ENCODE results near the gene TMEM169.

DNA sequence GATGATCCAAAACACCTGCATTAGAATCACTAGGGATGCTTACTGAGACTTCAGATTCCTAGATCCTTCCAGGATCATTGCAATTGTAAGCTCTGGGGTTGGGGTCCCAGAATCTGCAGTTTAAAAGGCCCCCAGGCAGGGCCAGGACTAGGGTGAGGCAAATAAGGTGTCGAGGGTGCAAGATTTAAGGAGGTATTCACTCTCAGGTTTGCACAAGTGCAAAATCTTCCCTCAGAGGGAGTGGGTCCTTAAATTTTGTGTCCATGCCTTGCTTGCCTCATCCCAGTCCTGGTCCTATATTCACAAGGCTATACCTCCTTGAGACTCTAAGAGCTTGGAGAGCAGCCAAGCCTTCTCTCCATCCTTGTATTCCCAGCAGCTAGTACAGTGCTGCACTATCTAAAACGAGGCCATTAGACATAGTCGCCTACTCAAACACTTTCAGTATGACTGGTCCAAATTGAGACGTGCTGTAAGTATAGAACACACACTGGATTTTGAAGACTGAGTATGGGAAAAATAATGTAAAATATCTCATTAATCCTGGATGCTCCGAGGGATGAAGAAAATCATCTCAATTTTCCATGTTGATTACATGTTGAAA, 36.7 kb upstream of the TMEM169 start:
- TF ChIP-seq, protein P1, sequence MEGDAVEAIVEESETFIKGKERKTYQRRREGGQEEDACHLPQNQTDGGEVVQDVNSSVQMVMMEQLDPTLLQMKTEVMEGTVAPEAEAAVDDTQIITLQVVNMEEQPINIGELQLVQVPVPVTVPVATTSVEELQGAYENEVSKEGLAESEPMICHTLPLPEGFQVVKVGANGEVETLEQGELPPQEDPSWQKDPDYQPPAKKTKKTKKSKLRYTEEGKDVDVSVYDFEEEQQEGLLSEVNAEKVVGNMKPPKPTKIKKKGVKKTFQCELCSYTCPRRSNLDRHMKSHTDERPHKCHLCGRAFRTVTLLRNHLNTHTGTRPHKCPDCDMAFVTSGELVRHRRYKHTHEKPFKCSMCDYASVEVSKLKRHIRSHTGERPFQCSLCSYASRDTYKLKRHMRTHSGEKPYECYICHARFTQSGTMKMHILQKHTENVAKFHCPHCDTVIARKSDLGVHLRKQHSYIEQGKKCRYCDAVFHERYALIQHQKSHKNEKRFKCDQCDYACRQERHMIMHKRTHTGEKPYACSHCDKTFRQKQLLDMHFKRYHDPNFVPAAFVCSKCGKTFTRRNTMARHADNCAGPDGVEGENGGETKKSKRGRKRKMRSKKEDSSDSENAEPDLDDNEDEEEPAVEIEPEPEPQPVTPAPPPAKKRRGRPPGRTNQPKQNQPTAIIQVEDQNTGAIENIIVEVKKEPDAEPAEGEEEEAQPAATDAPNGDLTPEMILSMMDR (IDR thresholded peaks at IDR 0.05; ENCODE audit: low read depth, low read length): no peak
- TF ChIP-seq POLR2A (IDR thresholded peaks at IDR 0.05; ENCODE audit: extremely low read depth, insufficient read length) (no peak), MYC (IDR thresholded peaks at IDR 0.05; ENCODE audit: low read depth, low read length) (no peak)
- TF ChIP-seq, protein P2, sequence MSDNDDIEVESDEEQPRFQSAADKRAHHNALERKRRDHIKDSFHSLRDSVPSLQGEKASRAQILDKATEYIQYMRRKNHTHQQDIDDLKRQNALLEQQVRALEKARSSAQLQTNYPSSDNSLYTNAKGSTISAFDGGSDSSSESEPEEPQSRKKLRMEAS (IDR thresholded peaks at IDR 0.05; ENCODE audit: low read depth, low read length): no peak
